ENCODE results near the gene POMGNT2.

The POMGNT2 gene

DNA sequence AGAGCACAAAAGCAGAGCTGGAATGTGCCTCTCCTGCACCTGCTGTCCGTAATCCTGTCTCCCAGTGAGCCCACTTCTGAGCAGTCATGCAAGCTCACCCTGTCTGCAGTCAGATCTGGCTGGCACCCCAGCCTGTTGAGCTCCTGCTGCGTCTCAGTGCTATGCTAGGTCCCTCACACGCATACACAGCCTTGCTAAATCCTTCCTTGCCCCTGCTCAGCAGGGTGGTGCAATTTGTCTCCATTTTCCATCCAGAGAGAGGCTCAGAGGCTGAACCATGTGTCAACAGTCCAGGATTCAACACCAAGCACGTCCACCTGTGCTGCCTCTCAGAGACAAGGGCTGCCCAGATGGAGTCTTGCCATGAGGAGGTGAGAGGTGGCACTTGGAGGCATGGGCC, 11.0 kb downstream of the POMGNT2 start:
- DNase-seq (ENCODE audit: low read depth in 1 of 2, low spot score in 1 of 2): no peak
- no peak overlapping the region for H3K27ac ChIP-seq (replicated peaks)
- no peaks in the 10 kb centered on the region for H3K27me3 ChIP-seq (ENCODE audit: insufficient read depth, poor library complexity, severe bottlenecking)
- no peak overlapping the region for H3K4me3 ChIP-seq (replicated peaks; ENCODE audit: insufficient read depth, low read length)
- TF ChIP-seq POLR2AphosphoS5 (IDR thresholded peaks at IDR 0.05; ENCODE audit: low read depth) (no peak), GABPA (IDR thresholded peaks at IDR 0.05; ENCODE audit: low read depth) (no peak), SPI1 (IDR thresholded peaks at IDR 0.05; ENCODE audit: borderline replicate concordance, low read depth) (no peak), CTCF (IDR thresholded peaks at IDR 0.05; ENCODE audit: insufficient read depth, low read length) (no peak), REST (IDR thresholded peaks at IDR 0.05; ENCODE audit: insufficient replicate concordance, low read depth) (no peak)

- no peak for DNase-seq (ENCODE audit: low read depth in 1 of 2, low spot score in 1 of 2)
- TF ChIP-seq POLR2AphosphoS5 (IDR thresholded peaks at IDR 0.05; ENCODE audit: low read depth) (no peak), CTCF (IDR thresholded peaks at IDR 0.05; ENCODE audit: insufficient read depth, low read length) (no peak), REST (IDR thresholded peaks at IDR 0.05; ENCODE audit: insufficient replicate concordance, low read depth) (no peak), GABPA (IDR thresholded peaks at IDR 0.05; ENCODE audit: low read depth) (no peak), SPI1 (IDR thresholded peaks at IDR 0.05; ENCODE audit: borderline replicate concordance, low read depth) (no peak)
Measured at GRCh38 chr3:43094381-43094780, 11.5 kb downstream of the POMGNT2 start.

GRCh38 chr3:43093974-43094373, 11.9 kb downstream of the POMGNT2 start:
- no peak for TF ChIP-seq SPI1 (IDR thresholded peaks at IDR 0.05; ENCODE audit: borderline replicate concordance, low read depth)
- no peak for TF ChIP-seq POLR2AphosphoS5 (IDR thresholded peaks at IDR 0.05; ENCODE audit: low read depth)
- TF ChIP-seq REST (IDR thresholded peaks at IDR 0.05; ENCODE audit: insufficient replicate concordance, low read depth): no peak
- no peak for TF ChIP-seq GABPA (IDR thresholded peaks at IDR 0.05; ENCODE audit: low read depth)
- no peak for TF ChIP-seq CTCF (IDR thresholded peaks at IDR 0.05; ENCODE audit: insufficient read depth, low read length)
- H3K27me3 ChIP-seq (ENCODE audit: insufficient read depth, poor library complexity, severe bottlenecking): no peaks in the 10 kb centered on the region
- no peak overlapping the region for H3K27ac ChIP-seq (replicated peaks)
- no peak for DNase-seq (ENCODE audit: low read depth in 1 of 2, low spot score in 1 of 2)
- no peak overlapping the region for H3K4me3 ChIP-seq (replicated peaks; ENCODE audit: insufficient read depth, low read length)

More at GRCh38 chr3:43094381-43094780, 11.5 kb downstream of the POMGNT2 start:
- no peaks in the 10 kb centered on the region for H3K27me3 ChIP-seq (ENCODE audit: insufficient read depth, poor library complexity, severe bottlenecking)
- no peak overlapping the region for H3K4me3 ChIP-seq (replicated peaks; ENCODE audit: insufficient read depth, low read length)
- H3K27ac ChIP-seq (replicated peaks): no peak overlapping the region
